ENCODE data around the gene LDLR.
"Not testable (repeated sequence)": the region's sequence is repeated elsewhere in the genome, so short reads cannot be mapped to it uniquely, and the experiment has no call there.

The LDLR gene

DNA sequence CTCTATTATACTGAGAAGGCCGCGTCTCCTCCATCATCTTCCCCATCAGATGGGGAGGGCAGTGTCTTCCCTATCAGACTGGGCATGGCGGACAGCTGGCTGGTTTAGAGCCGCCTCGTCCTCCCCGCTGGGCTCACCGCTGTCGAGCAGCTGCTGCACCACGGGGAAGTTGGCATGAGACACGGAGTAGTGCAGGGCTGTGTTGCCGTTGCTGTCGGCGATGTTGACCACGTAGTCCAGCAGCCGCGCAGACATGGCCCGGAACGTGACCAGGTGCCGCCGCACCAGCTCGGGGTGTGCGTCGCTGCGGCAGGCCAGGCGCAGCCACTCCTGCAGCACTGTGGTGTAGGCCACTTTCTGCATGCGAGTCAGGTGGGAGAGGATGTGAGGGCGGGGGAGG is 85.1 kb downstream of the LDLR start:
- Histone ChIP-seq H3K9ac (ENCODE audit: low read depth, low read length) (no peak overlapping the region), H3K36me3 (ENCODE audit: insufficient read depth, low read length) (no peaks in the 10 kb centered on the region; the same call in 1 of the 2 replicates), H3K4me1 (ENCODE audit: insufficient read depth, low read length) (no peaks in the 10 kb centered on the region), H3K9me3 (ENCODE audit: control insufficient read depth, insufficient read depth, low read length) (no peaks in the 10 kb centered on the region)

DNA sequence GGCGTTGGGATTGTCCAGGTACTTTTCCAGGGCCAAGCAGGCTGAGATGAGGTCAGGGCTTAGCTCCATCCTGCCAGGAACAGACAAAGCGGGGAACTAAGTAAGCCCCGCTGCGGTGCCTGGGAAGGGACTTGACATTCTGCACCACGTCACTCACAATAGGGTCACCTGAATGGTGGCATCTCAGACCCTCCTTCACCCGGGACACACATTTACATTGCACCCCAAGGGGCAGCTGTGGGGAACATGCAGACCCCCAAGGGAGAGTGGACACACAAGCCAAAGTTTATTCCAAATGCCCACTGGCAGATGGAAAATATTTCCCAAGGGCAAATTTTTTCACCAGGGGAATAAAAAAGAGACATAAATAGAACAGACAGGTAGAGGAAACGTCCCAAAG is 86.7 kb downstream of the LDLR start:
- H3K4me1 ChIP-seq (ENCODE audit: insufficient read depth, low read length) = peaks cover 12% of the 10 kb centered on the region
- no peaks in the 10 kb centered on the region for H3K9me3 ChIP-seq (ENCODE audit: control insufficient read depth, insufficient read depth, low read length)
- H3K36me3 ChIP-seq (ENCODE audit: insufficient read depth, low read length) = no peaks in the 10 kb centered on the region; the same call in 1 of the 2 replicates
- no peak overlapping the region for H3K9ac ChIP-seq (ENCODE audit: low read depth, low read length)

DNA sequence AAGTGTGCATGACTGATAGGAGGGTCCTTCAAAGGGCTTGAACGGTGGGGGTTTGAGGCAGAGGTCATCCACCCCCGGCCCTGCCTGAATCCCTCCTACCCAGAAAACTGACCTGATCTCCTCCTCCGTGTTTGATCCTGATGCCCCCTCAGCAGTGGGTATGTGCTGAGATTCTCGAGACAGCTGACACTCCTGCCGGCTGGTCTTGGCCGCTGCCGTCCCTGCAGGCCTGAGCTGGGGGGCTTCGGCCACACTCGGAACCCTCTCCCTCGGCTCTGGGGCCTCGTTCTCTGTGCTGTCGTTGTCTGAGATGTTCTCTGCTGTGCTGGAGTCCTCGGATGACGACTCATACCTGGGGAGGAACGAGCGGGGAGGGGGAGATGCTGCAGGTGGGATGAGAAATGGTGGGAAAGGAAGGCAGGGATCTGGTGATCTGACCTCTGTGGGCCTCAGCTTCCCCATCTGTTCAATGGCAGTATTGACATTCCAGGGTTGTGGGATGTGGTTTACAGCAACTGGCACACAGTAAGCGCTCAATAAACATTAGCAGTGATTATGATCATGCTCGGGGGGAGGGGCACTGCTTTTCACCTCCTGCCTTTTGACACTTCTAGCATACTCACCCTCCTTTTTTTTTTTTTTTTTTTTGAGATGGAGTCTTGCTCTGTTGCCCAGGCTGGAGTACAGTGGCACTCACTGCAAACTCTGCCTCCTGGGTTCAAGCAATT is 87.4 kb downstream of the LDLR start:
- Histone ChIP-seq H3K9me3 (ENCODE audit: control insufficient read depth, insufficient read depth, low read length) (no peaks in the 10 kb centered on the region), H3K9ac (ENCODE audit: low read depth, low read length) (no peak overlapping the region), H3K36me3 (ENCODE audit: insufficient read depth, low read length) (no peaks in the 10 kb centered on the region; the same call in 1 of the 2 replicates), H3K4me1 (ENCODE audit: insufficient read depth, low read length) (peaks cover 12% of the 10 kb centered on the region)

DNA sequence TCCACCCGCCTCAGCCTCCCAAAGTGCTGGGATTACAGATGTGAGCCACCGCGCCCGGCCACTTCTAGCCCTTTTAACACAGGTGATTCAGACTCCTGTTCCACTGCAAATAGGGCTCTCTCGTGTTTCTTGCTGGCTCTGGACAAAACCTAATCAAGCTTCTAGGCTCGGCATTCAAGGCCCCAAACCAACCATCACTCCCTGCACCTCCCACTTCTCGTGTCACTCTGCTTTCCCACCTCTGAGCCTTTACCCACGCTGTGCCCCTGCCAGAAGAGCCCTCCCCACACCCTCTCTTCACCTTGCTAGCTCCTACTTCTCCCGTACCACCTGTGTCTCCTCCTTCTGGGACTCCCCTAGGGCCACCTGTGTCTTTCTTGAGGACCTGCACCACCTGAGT is 88.3 kb downstream of the LDLR start:
- Histone ChIP-seq H3K9ac (ENCODE audit: low read depth, low read length) (no peak overlapping the region), H3K36me3 (ENCODE audit: insufficient read depth, low read length) (no peaks in the 10 kb centered on the region; the same call in 1 of the 2 replicates), H3K4me1 (ENCODE audit: insufficient read depth, low read length) (peaks cover 12% of the 10 kb centered on the region), H3K9me3 (ENCODE audit: control insufficient read depth, insufficient read depth, low read length) (no peaks in the 10 kb centered on the region)

DNA sequence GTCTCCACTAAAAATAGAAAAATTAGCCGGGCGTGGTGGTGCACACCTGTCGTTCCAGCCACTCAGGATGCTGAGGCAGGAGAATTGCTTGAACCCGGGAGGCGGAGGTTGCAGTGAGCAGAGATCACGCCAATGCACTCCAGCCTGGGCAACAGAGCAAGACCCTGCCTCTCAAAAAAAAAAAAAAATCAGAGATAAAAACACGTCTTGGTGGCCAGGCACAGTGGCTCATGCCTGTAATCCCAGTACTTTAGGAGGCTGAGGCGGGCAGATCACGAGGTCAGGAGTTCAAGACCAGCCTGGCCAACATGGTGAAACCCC is 89.8 kb downstream of the LDLR start:
- H3K9ac ChIP-seq (ENCODE audit: low read depth, low read length); H3K9me3 ChIP-seq (ENCODE audit: control insufficient read depth, insufficient read depth, low read length); H3K36me3 ChIP-seq (ENCODE audit: insufficient read depth, low read length): not testable (repeated sequence)
- H3K4me1 ChIP-seq (ENCODE audit: insufficient read depth, low read length) = peaks cover 12% of the 10 kb centered on the region

DNA sequence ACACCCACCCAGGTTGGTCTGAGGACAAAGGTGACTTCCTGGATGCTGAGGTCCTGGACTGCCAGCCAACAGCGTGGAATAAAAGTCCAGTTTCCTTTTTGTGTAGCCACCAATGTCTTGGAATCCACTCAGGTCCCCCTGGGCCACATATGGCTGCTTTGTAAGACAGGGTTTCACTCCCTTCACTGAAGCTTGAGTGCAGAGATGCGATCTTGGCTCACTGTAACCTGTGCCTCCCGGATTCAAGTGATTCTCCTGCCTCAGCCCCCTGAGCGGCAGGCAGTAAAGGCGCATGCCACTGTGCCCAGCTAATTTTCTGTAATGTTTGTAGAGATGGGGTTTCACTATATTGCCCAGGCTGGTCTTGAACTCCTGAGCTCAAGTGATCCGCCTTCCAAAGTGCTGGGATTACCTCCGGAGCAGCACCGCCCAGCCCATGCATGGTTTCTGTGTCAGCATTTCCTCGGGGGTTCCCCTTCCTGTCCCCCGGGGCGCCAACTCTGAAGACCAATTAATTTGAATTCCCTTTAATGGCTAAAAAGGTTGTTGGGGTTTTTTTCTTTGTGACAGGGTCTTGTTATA is 90.5 kb downstream of the LDLR start:
- Histone ChIP-seq H3K9ac (ENCODE audit: low read depth, low read length) (no peak overlapping the region), H3K36me3 (ENCODE audit: insufficient read depth, low read length) (no peaks in the 10 kb centered on the region), H3K4me1 (ENCODE audit: insufficient read depth, low read length) (peaks cover 12% of the 10 kb centered on the region)

DNA sequence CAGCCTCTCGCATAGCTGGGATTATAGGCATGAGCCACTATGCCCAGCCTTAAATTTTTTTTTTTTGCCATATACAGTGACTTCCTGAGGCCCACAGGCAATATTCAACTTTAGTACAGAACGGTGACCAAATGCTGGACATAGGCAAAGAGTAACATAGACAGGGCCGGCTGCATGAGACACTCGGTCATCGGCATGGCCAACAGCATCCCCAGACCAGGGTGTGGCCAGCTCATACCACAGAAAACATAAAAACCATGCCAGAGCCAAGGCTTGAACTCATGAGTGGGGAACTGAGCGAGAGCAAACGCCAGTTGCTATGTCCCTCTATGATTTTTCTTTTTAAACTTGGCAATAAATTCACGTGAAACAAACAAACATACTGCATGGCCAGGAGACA is 91.1 kb downstream of the LDLR start:
- Histone ChIP-seq H3K9ac (ENCODE audit: low read depth, low read length) (no peak overlapping the region), H3K9me3 (ENCODE audit: control insufficient read depth, insufficient read depth, low read length) (no peaks in the 10 kb centered on the region), H3K4me1 (ENCODE audit: insufficient read depth, low read length) (peaks cover 12% of the 10 kb centered on the region), H3K36me3 (ENCODE audit: insufficient read depth, low read length) (no peaks in the 10 kb centered on the region)

More for the DNA sequence above, 90.5 kb downstream of the LDLR start:
- H3K9me3 ChIP-seq (ENCODE audit: control insufficient read depth, insufficient read depth, low read length) = no peaks in the 10 kb centered on the region

DNA sequence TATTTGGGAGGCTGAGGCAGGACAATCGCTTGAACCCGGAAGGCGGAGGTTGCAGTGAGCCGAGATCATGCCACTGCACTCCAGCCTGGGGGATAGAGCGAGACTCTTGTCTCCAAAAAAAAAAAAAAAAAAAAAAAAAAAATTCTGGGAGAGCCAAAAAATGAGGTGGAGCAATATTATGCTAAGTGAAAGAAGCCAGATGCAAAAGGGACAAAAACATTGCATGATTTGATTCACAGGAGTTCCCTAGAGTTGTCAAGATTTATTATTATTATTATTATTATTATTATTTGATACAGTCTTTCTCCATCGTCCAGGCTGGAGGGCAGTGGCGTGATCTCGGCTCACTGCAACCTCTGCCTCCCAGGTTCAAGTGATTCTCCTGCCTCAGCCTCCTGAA is 91.7 kb downstream of the LDLR start:
- not testable (repeated sequence) for H3K9me3 ChIP-seq (ENCODE audit: control insufficient read depth, insufficient read depth, low read length); H3K36me3 ChIP-seq (ENCODE audit: insufficient read depth, low read length); H3K9ac ChIP-seq (ENCODE audit: low read depth, low read length)
- peaks cover 12% of the 10 kb centered on the region for H3K4me1 ChIP-seq (ENCODE audit: insufficient read depth, low read length)

DNA sequence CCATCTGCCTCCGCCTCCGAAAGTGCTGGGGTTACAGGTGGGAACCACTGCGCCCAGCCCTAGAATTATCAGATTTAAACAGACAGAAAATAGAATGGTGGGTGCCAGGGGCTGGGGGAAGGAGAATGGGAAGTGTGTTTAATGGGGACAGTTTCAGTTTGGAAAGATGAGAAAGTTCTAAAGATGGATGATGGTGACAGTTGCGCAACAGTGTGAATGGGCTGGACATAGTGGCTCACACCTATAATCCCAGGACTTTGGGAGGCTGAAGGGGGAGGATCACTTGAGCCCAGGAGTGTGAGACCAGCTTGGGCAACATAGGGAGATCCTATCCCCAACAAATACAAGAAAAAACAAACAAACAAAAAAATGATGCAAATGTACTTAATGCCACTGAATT is 92.2 kb downstream of the LDLR start:
- H3K4me1 ChIP-seq (ENCODE audit: insufficient read depth, low read length) = peaks cover 12% of the 10 kb centered on the region
- no peaks in the 10 kb centered on the region for H3K36me3 ChIP-seq (ENCODE audit: insufficient read depth, low read length)
- H3K9me3 ChIP-seq (ENCODE audit: control insufficient read depth, insufficient read depth, low read length) = no peaks in the 10 kb centered on the region
- H3K9ac ChIP-seq (ENCODE audit: low read depth, low read length) = no peak overlapping the region
